HL-60 (cell line): ENCODE measurements around the gene SMOC1.

Experiments used
- CTCF ChIP-seq: IDR thresholded peaks from one replicate; pipeline ENCODE4 v1.5.1; 2011; ENCODE audit warnings: low read length, control low read depth, inconsistent platforms; ENCODE audit not compliant: insufficient read depth
- GABPA ChIP-seq: IDR thresholded peaks from 2 replicates; pipeline ENCODE4 v1.6.1; 2012; ENCODE audit warnings: low read depth
- POLR2AphosphoS5 ChIP-seq: IDR thresholded peaks from 2 replicates; pipeline ENCODE4 v1.6.1; 2012; ENCODE audit warnings: low read depth
- REST ChIP-seq: IDR thresholded peaks from 2 replicates; pipeline ENCODE4 v1.6.1; 2012; ENCODE audit warnings: low read depth; ENCODE audit not compliant: insufficient replicate concordance
- SPI1 ChIP-seq: IDR thresholded peaks from 2 replicates; pipeline ENCODE4 v1.6.1; 2012; ENCODE audit warnings: low read depth, mild to moderate bottlenecking, borderline replicate concordance

- no peak for TF ChIP-seq CTCF
- no peak for TF ChIP-seq POLR2AphosphoS5
- no peak for TF ChIP-seq SPI1
- no peak for TF ChIP-seq GABPA
- no peak for TF ChIP-seq REST
Measured at GRCh38 chr14:69994002-69994401, 114.8 kb downstream of the SMOC1 start.
